HG02852 (cell line): ENCODE results near the gene SMAD6.

Source experiments
- ATAC-seq: cut with Tn5 transposase; IDR thresholded peaks from one replicate; pipeline ENCODE4 v1.9.1; 2021; ENCODE audit warnings: mild to moderate bottlenecking, moderate library complexity; ENCODE audit not compliant: unreplicated experiment

The SMAD6 gene

GRCh38 chr15:66788024-66788423 lies 86.0 kb downstream of the SMAD6 start:
- no peak for ATAC-seq

GRCh38 chr15:66789029-66790025 lies 87.3 kb downstream of the SMAD6 start:
- ATAC-seq = no peak

- ATAC-seq = no peak
Observed at GRCh38 chr15:66795851-66796250, 93.8 kb downstream of the SMAD6 start.

- no peak for ATAC-seq
Observed at GRCh38 chr15:66796343-66796742, 94.3 kb downstream of the SMAD6 start.

GRCh38 chr15:66797921-66798320 lies 95.9 kb downstream of the SMAD6 start:
- ATAC-seq = no peak

- no peak for ATAC-seq
Observed at GRCh38 chr15:66798426-66799061, 96.5 kb downstream of the SMAD6 start.

GRCh38 chr15:66799242-66799641 lies 97.2 kb downstream of the SMAD6 start:
- ATAC-seq = no peak

GRCh38 chr15:66800584-66801235 lies 98.7 kb downstream of the SMAD6 start:
- no peak for ATAC-seq

- no peak for ATAC-seq
Observed at GRCh38 chr15:66801266-66801665, 99.2 kb downstream of the SMAD6 start.

GRCh38 chr15:66802025-66803001 lies 100.3 kb downstream of the SMAD6 start:
- ATAC-seq = no peak

- ATAC-seq = no peak
Observed at GRCh38 chr15:66803182-66803729, 101.2 kb downstream of the SMAD6 start.

GRCh38 chr15:66803749-66804148 lies 101.7 kb downstream of the SMAD6 start:
- ATAC-seq = no peak

GRCh38 chr15:66805202-66805885 lies 103.3 kb downstream of the SMAD6 start:
- no peak for ATAC-seq

GRCh38 chr15:66808181-66808824 lies 106.3 kb downstream of the SMAD6 start:
- ATAC-seq = no peak

GRCh38 chr15:66809664-66810063 lies 107.6 kb downstream of the SMAD6 start:
- ATAC-seq = no peak

GRCh38 chr15:66815318-66815717 lies 113.3 kb downstream of the SMAD6 start:
- ATAC-seq = no peak

GRCh38 chr15:66816201-66816600 lies 114.2 kb downstream of the SMAD6 start:
- no peak for ATAC-seq

- no peak for ATAC-seq
Observed at GRCh38 chr15:66819084-66819483, 117.0 kb downstream of the SMAD6 start.
